GM19324 (cell line): Measurements from ENCODE around the gene NEK10.

ENCODE experiments used
- ATAC-seq: cut with Tn5 transposase; IDR thresholded peaks from one replicate; pipeline ENCODE4 v1.9.1; 2021; ENCODE audit warnings: mild to moderate bottlenecking, moderate library complexity; ENCODE audit not compliant: unreplicated experiment, low FRiP score

The NEK10 gene

GRCh38 chr3:27194861-27195483 is 174.2 kb downstream of the NEK10 start:
- no peak for ATAC-seq

GRCh38 chr3:27193056-27193455 is 176.1 kb downstream of the NEK10 start:
- ATAC-seq, result no peak

DNA sequence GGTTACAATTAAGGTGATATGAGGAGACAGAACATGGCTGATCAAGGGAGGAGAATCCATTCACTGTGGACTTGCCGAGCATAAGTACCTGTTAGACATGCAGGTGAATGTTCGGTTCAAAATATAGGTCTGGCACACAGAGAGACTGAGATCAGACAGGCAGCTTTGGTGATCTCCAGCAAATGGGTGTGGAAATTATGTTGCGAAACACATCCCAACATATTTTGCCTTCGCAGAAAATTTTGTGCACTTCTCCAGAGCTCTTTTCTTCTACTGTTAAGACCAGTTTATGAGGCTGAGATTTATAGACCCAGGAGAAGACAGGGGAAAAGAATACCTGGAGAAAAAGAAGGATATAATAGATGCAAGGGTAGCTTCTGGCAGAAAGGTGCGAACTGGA is 183.2 kb downstream of the NEK10 start:
- no peak for ATAC-seq

DNA sequence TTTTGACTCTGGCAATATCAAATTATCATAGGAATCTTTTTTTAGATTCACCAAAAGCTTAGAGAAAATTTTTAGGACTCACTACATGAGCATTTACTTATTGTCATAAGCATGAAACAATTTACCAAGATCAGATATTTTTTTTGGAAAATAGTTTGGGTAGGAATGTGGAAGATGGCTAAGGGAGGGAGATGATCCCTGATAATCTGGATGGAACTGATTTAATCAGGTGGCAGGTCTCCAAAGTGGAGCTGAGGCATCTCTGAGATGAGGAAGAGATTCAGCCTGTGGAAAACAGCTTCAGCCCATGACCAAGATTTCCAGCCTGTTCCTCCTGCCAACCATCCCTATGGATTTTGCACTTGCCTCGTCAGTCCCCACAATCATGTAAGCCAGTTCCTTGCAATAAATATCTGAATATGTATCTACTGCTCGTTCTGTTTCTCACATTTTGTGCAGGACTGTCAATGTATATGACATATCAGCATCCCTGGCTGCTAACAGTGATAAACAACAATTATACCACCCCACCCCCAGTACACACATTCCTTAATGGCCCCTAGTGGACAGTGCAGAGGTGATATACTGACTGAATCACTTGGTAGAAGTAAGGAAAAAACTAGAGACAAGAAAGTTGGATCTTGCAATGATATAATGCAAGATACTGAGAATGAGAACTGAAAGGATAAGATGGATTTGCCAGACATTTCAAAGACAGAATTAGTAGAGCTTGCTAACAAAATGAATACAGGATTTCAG is 183.8 kb downstream of the NEK10 start:
- no peak for ATAC-seq

DNA sequence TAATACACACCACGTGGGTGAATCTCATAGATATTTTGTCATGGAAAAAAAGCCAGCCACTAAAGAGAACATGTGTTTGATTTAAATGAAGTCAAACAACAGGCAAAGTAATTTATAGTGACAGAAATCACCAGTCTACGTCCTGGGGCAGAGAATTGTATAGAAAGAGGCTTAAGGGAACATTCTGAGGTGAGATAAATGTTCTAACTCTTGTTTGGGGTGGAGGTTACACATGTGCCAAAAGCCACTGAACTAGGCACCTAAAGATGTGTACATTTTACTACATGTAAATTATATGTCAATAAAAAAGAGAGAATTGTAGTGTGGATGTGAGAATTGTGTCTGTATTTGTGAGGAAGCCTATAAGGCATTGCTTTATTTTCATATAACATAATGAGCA is 184.9 kb downstream of the NEK10 start:
- no peak for ATAC-seq

DNA sequence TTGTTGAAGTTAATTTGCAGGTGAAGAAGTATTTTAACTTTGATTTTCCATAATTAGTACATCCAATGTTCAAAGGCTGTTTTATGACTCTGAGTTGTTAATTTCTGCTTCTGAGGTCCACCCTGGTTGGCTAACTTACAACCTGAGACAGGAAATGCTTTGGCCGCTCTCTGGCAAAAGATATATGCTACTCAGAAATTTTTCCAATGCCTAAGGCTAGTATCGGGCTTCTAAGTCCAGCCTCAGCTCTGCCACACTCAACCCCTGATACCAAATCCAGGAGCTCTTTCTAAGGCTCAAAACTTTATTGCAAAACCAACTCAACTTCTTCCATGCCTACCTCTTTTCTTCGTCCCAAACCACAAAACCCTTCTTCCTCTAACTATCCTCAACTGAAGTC is 192.9 kb downstream of the NEK10 start:
- ATAC-seq, result no peak

DNA sequence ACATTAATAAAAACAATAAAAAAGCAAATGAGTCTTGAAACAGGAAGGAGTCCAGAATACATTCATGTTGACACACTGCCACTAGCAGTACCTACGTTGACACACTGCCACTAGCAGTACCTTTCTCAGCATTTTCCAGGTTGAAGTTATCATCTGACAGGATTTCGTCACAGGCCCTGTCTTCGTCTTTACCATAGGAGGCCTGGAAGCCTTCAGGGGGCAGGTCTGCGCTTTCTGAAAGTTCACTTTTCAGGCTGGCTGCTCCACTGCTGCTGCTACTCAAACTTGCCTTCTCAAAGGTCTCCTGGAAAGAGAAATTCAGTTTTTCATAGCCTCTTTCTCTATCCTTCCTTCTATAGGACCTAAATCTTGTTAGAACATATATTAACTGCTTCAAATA is 194.7 kb downstream of the NEK10 start:
- no peak for ATAC-seq

- peak; percentile 76 for ATAC-seq
Observed at GRCh38 chr3:27171113-27171512, 198.1 kb downstream of the NEK10 start.

DNA sequence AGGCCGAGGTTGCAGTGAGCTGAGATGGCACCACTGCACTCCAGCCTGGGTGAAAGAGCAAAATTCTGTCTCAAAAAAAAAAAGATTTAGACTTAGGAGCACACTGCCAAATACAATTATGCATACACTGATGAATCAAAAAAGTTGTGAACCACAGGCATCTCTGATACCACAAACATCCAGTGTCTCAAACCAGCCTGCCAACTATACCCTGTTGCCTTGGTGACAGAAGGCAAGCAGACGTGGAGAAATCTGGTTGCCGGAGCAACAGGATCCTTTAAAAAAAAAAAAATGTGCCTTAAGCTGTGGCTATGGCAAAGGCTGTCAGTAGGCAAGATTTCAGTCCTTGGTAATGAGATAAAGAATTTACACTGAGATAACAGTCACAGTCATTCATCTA is 202.3 kb downstream of the NEK10 start:
- ATAC-seq, result no peak

- ATAC-seq, result no peak
Observed at GRCh38 chr3:27165321-27165721, 203.9 kb downstream of the NEK10 start.

- ATAC-seq, result no peak
Observed at GRCh38 chr3:27160779-27161287, 208.3 kb downstream of the NEK10 start.

GRCh38 chr3:27160146-27160545 is 209.0 kb downstream of the NEK10 start:
- no peak for ATAC-seq

- no peak for ATAC-seq
Observed at GRCh38 chr3:27147215-27147614, 222.0 kb downstream of the NEK10 start.

DNA sequence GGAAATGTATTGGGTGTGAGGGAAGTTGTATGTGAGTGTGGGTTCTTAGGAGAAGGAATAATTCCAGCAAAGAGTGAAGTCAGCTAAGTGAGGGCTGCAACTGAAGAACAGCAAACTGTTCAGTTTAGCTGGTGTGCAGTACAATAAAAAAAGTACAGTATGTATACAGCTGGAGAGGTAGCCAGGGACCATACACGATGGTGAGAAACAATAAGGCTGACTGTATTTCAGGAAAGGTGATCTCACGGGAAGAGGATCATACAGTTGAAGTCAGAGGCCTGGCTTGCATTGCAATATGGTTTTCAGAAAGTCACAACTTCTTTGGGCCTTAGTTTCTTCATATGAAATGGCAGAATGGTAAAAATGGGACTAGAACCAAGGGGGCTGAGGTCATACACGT is 222.4 kb downstream of the NEK10 start:
- no peak for ATAC-seq

GRCh38 chr3:27145719-27146118 is 223.5 kb downstream of the NEK10 start:
- ATAC-seq, result no peak

- no peak for ATAC-seq
Observed at GRCh38 chr3:27141668-27142067, 227.5 kb downstream of the NEK10 start.

DNA sequence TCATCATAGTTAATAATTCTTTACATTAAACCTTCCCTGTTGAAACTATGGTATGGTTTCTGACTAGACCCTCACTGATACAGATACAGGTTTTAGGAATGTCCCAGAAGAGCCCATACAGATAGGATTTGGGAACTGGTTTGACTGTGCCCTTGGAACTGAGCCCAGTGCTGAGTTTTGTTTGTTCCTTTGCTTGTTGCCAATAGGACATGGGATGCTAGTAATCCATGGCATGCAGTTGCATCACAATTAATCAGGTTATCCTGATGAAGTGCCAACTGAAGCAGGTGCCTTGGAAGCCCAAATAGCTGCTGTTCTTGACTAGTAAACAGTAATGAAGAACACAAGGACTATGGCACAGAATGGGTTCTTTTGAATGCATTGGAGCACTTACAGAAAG is 230.6 kb downstream of the NEK10 start:
- no peak for ATAC-seq

DNA sequence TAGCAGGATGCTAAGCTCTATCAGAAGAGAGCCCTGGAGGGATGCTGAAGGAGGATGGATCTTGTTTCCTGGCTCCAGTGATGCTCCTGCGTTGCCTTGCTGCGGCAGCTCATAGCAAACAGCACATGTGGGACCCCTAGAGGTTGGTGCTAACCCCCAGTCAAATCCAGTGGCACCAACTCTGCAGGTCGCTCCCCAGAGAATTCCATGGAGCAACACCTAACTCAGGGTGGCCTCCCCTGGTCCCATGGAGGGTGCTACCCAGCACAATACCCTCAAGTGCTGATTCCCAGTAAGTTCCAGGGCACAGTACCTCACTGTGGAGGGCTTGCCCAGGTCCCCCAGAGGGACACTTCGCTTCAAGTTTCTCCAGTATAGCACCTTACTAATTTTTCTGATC is 231.2 kb downstream of the NEK10 start:
- no peak for ATAC-seq

DNA sequence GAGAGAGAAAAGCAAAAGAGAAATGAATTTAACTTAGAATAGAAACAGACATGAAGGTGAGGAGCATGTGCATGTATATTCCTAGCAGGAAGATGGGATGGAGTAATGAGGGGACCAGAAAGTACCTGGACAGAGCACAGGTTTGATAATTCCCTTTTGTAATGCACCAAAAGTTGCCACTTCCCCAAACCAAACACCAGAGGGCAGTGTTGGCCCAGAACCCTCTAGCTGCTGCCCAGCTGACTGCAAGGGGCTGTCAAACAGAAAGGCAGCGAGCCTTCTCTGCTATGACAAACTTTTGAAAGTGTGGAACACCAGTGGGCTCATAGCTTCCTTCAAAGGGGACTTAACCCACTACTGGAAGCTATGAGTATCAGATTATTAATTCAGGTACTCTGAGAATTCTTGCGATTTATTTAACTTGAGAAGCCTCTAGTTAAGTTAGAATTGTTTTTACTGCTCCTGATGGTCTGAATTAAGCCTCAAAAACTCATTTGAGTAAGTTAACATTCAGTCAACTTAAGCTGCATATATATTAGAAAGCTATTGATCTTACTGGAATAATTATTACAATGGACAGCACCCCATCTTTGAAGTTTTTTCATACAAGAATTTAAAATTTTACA is 234.9 kb downstream of the NEK10 start:
- peak; percentile 96 for ATAC-seq

- ATAC-seq, result no peak
Observed at GRCh38 chr3:27133060-27133459, 236.1 kb downstream of the NEK10 start.

GRCh38 chr3:27130796-27131195 is 238.4 kb downstream of the NEK10 start:
- no peak for ATAC-seq

DNA sequence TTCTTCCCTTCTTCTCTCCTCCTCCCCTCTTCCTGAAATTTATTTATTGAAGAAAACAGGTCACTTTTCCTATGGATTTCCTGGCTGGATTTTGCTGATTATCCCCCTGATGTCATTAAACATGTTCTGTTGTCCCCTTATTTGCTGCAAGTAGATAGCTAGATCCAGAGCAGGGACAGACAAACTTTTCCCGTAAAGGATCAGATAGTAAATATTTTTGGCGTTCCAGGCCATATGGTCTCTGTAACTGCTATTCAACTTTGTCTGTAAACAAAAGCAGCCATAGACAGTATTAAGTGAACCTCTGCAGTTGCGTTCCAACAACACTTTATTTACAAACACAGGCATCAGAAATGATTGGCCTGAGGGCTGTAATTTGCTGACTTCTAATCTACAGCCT is 241.3 kb downstream of the NEK10 start:
- no peak for ATAC-seq
